Skeletal muscle satellite cell (primary cell): ENCODE results near the gene CDC42SE2.
"Not testable (repeated sequence)": the region's sequence is repeated elsewhere in the genome, so short reads cannot be mapped to it uniquely, and the experiment has no call there.

Source experiments
- H3K27me3 ChIP-seq: 2 replicates; pipeline ENCODE4 v1.7.0; 2013; ENCODE audit warnings: low read length; ENCODE audit not compliant: control insufficient read depth, insufficient read depth
- H3K36me3 ChIP-seq: 2 replicates; pipeline ENCODE4 v1.7.0; 2013; ENCODE audit warnings: mild to moderate bottlenecking, control low read depth, low read length; ENCODE audit not compliant: insufficient read depth
- H3K4me1 ChIP-seq: 2 replicates; pipeline ENCODE4 v1.7.0; 2013; ENCODE audit warnings: low read length; ENCODE audit not compliant: control insufficient read depth, insufficient read depth
- H3K4me2 ChIP-seq: 2 replicates; pipeline ENCODE4 v1.7.0; 2013; ENCODE audit warnings: mild to moderate bottlenecking, low read length
- H3K4me3 ChIP-seq: 2 replicates; pipeline ENCODE4 v1.7.0; 2013; ENCODE audit warnings: low read length
- H3K9ac ChIP-seq: 2 replicates; pipeline ENCODE4 v1.7.0; 2013; ENCODE audit warnings: mild to moderate bottlenecking, low read depth, low read length, moderate library complexity
- H3K9me3 ChIP-seq: replicated peaks from 2 replicates; pipeline ENCODE4 v1.7.0; 2013; ENCODE audit warnings: mild to moderate bottlenecking, control low read depth, low read length

The CDC42SE2 gene

DNA sequence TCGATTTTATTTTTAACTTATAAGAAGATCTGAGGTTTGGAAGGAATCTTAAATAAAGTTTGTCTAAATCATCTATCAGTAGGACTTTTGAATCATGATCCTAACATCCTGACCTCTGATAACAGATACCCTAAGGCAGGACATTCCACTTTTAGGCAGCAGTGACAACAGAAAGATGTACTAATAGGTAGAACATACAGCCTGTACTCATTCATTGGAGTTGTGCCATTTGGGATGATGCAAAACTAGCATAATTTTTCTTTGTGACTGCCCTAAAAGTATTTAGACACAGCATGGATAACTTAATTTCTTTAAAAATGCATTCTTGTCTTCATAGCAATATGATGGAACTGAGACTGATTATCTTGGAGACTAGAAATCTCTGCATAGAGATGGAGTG, 39.7 kb downstream of the CDC42SE2 start:
- no peak overlapping the region for H3K9ac ChIP-seq
- no peak overlapping the region for H3K4me2 ChIP-seq
- H3K4me1 ChIP-seq = peaks cover 2% of the 10 kb centered on the region
- no peaks in the 10 kb centered on the region for H3K36me3 ChIP-seq
- no peak overlapping the region for H3K4me3 ChIP-seq
- no peaks in the 10 kb centered on the region for H3K9me3 ChIP-seq
- H3K27me3 ChIP-seq = no peaks in the 10 kb centered on the region

DNA sequence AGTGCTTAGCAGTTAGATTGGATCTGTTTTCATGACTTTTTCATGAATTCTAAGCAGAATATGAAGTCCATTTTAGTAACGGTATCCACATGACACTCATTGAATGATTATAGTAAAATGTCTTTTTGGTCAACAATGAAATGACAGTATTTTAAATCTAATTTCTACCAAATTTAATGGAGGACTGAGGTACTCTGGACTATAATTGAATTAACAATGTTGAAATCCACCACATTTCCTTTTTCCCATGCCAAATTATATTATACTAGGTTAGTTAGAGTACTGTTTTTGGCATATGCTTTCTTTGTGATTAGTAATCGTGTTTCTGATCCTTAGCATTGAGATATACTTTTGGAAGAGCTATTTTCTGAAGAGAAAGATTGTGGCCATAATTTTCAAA, 40.6 kb downstream of the CDC42SE2 start:
- Histone ChIP-seq H3K27me3 (no peaks in the 10 kb centered on the region), H3K36me3 (no peaks in the 10 kb centered on the region), H3K9me3 (no peaks in the 10 kb centered on the region), H3K9ac (no peak overlapping the region), H3K4me3 (no peak overlapping the region), H3K4me1 (peaks cover 2% of the 10 kb centered on the region), H3K4me2 (no peak overlapping the region)

DNA sequence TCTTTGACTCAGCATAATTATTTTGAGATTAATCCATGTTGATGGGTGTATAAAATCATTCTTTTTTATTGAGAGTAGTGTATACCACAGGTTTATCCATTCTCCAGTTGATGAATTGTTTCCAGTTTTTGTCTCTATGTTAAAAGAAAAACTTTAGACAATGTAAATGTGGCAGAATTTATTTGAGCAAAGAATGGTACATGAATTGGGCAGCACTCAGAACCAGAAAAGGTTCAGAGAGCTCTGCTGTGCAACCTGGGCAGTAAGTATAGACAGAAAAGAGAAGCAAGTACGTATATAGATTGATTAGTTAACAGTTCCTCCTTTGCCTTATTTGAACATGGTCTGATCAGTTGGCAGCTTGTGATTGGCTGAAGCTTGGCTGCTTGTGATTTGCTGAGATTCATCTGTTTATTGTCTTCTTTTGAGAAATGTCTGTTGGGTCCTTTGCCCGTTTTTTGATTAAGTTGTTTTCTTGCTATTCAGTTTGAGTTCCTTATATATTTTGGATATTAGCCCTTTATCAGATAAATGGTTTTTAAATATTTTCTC, 41.4 kb downstream of the CDC42SE2 start:
- no peak overlapping the region for H3K9ac ChIP-seq
- peaks cover 2% of the 10 kb centered on the region for H3K4me1 ChIP-seq
- no peak overlapping the region for H3K4me3 ChIP-seq
- no peaks in the 10 kb centered on the region for H3K9me3 ChIP-seq
- no peak overlapping the region for H3K4me2 ChIP-seq
- no peaks in the 10 kb centered on the region for H3K27me3 ChIP-seq
- H3K36me3 ChIP-seq = no peaks in the 10 kb centered on the region

DNA sequence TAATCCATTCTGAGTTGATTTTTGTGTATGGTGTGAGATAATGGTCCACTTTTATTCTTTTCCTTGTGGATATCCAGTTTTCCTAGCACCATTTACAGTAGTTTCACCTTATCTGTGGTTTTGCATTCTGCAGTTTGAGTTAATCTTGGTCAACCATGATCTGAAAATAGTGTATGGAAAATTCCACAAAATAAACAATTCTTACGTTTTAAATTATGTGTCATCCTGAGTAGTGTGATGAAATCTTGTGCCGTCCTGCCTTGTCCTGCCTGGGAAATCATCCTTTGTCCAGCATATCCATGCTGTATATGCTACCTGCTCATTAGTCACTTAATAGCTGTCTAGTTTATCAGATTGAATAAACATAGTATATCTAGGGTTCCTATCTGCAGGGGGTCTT, 42.1 kb downstream of the CDC42SE2 start:
- no peaks in the 10 kb centered on the region for H3K27me3 ChIP-seq
- H3K4me1 ChIP-seq = peaks cover 2% of the 10 kb centered on the region
- no peaks in the 10 kb centered on the region for H3K36me3 ChIP-seq

DNA sequence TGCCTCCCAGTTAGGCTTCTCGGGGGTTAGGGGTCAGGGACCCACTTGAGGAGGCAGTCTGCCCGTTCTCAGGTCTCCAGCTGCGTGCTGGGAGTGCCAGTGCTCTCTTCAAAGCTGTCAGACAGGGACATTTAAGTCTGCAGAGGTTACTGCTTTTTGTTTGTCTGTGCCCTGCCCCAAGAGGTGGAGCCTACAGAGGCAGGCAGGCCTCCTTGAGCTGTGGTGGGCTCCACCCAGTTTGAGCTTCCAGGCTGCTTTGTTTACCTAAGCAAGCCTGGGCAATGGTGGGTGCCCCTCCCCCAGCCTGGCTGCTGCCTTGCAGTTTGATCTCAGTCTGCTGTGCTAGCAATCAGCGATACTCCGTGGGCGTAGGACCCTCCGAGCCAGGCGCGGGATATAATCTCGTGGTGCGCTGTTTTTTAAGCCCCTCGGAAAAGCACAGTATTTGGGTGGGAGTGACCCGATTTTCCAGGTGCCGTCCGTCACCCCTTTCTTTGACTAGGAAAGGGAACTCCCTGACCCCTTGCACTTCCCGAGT, 48.5 kb downstream of the CDC42SE2 start:
- not testable (repeated sequence) for H3K4me3 ChIP-seq, H3K4me1 ChIP-seq, H3K9ac ChIP-seq, H3K4me2 ChIP-seq, H3K36me3 ChIP-seq, H3K9me3 ChIP-seq, H3K27me3 ChIP-seq

More for the DNA sequence above, 42.1 kb downstream of the CDC42SE2 start:
- no peaks in the 10 kb centered on the region for H3K9me3 ChIP-seq
- no peak overlapping the region for H3K9ac ChIP-seq
- H3K4me2 ChIP-seq = no peak overlapping the region
- no peak overlapping the region for H3K4me3 ChIP-seq

DNA sequence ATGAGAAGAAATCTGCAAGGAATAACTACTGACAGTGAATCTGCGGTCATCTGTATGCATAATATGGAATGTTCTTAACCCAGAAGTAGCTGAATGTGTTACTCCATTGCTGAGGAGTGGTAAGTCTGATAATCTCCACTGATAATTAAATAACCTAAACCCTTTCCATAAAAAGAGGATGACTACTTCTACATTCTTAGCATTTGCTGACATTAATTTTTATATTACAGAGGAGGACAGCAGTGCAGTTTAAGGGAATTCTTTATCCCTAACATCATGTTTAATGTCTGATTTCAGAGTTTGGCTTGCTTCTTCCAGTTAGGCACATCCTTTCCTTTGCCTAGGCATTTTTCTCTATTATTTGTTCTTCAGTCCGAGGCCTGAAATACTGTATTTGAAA, 52.2 kb downstream of the CDC42SE2 start:
- Histone ChIP-seq H3K4me3 (no peak overlapping the region), H3K36me3 (peaks cover 6% of the 10 kb centered on the region), H3K27me3 (no peaks in the 10 kb centered on the region), H3K9me3 (no peaks in the 10 kb centered on the region), H3K4me1 (no peaks in the 10 kb centered on the region), H3K4me2 (no peak overlapping the region), H3K9ac (no peak overlapping the region)

DNA sequence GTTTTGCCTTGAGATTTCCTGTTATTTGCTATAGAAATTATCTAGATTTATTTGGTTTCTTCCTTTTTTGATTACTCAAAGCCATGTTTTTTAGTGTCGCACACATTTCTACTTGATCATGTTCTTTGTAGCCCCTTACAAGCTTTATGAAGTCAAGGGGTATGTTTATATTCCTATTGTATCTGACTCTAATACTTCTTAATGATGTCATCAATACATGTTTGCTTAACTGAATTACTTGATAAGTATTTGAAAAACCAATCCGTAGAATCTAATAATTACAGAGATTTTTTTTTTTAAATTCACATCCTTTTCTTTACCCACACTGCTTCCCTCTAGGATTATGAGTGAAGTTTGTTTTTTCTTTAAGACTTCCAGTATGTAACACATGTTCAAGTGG, 53.0 kb downstream of the CDC42SE2 start:
- Histone ChIP-seq H3K4me3 (no peak overlapping the region), H3K4me1 (no peaks in the 10 kb centered on the region), H3K4me2 (no peak overlapping the region), H3K9me3 (no peaks in the 10 kb centered on the region), H3K36me3 (peaks cover 6% of the 10 kb centered on the region), H3K9ac (no peak overlapping the region), H3K27me3 (no peaks in the 10 kb centered on the region)

DNA sequence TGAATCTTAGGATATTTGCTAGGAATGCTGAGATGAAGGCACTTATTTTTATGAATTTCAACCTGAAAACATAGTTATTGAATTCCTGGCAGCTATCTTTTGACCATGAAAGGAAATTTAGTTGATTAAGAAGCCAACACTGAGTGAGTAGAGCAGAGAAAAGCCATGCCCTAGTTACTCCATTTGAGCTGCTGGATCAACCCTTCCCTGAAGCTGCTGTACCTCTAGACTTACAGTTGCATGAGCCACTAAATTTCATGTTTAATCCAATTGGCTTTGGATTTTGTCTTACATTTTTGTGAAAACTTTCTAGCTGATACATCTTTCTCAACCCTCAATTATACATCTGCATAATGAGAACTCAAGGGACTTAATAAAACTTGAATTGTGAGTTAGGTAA, 54.6 kb downstream of the CDC42SE2 start:
- Histone ChIP-seq H3K36me3 (peaks cover 6% of the 10 kb centered on the region), H3K9me3 (no peaks in the 10 kb centered on the region), H3K27me3 (no peaks in the 10 kb centered on the region), H3K4me3 (no peak overlapping the region), H3K4me1 (peaks cover under 1% of the 10 kb centered on the region), H3K9ac (no peak overlapping the region), H3K4me2 (no peak overlapping the region)

DNA sequence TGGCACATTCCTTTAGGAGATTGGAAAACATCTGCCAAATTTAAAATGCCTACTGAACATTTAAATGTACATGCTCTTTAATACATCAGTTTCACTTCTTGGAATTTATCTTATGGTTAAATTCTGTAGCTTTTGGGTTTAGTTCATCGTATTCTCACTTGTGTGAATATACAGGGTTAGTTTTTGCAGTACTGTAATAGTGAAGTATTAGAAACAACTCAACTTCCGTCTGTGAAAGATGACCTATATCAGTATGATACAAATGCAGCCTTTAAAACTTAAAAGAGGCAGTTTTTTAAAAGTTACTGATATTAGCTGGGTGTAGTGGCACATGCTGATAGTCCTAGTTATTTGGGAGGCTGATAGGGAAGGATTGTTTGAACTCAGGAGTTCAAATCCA, 57.2 kb downstream of the CDC42SE2 start:
- peaks cover 7% of the 10 kb centered on the region for H3K4me1 ChIP-seq
- no peak overlapping the region for H3K4me3 ChIP-seq
- peaks cover 6% of the 10 kb centered on the region for H3K36me3 ChIP-seq
- H3K9me3 ChIP-seq = no peaks in the 10 kb centered on the region
- no peak overlapping the region for H3K9ac ChIP-seq
- no peaks in the 10 kb centered on the region for H3K27me3 ChIP-seq
- no peak overlapping the region for H3K4me2 ChIP-seq

DNA sequence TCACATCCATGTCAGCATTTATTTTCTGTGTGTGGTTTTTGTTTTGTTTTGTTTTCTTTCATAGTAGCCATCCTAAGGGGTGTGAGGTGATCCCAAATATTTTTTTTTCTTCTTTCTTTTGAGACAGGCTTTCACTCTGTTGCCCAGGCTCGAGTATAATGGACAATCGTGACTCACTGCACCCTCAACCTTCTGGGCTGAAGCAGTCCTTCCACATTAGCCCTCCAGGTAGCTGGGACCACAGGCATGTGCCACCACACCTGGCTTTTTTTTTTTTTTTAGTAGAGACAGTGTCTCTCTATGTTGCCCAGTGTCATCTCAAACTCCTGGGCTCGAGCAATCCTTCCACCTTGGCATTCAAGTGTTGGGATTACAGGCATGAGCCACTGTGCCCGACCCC, 59.1 kb downstream of the CDC42SE2 start:
- H3K4me1 ChIP-seq = peaks cover 9% of the 10 kb centered on the region
- peaks cover 6% of the 10 kb centered on the region for H3K36me3 ChIP-seq
- H3K4me2 ChIP-seq = no peak overlapping the region
- H3K4me3 ChIP-seq = no peak overlapping the region
- no peak overlapping the region for H3K9ac ChIP-seq
- no peaks in the 10 kb centered on the region for H3K27me3 ChIP-seq
- H3K9me3 ChIP-seq = no peaks in the 10 kb centered on the region

DNA sequence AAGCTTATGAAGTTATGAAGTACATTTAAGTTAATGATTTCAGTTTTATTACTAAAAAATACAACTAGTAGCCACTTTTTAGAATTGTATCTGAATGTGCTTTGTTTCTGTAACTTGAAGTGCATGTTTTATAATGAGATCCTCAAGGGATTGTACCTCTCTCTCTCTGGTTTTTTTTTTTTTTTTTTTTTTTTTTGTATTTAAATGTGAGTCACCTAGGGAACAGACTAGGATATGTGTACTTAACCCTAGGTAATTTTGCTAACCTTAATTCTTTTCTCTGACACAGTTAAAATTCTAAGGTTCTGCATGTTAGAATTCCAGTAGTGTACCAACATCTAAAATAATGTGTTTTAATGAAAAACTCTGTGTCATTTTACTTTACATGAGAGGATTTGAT, 59.5 kb downstream of the CDC42SE2 start:
- peaks cover 14% of the 10 kb centered on the region for H3K4me1 ChIP-seq
- no peaks in the 10 kb centered on the region for H3K27me3 ChIP-seq
- H3K4me3 ChIP-seq = no peak overlapping the region
- peaks cover 5% of the 10 kb centered on the region for H3K36me3 ChIP-seq
- no peaks in the 10 kb centered on the region for H3K9me3 ChIP-seq
- H3K9ac ChIP-seq = no peak overlapping the region
- no peak overlapping the region for H3K4me2 ChIP-seq

DNA sequence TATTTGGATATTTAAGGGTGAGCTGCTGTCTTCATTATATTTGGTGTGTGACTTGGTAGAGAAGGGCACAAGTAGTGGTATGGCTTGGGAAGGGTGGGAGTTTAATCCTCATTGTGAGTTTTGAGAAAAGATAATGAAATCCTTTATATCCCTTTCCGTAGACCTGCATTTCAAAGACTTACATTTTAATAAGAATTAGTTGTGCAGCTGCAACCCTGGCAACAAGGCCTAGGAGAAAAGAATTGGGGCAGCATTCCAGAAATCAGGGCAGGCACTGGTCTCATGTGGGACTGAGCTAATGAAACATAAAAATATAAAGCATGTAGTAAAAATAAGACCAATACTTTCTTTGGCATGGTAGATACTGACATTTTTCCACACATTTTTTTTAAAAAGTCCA, 60.5 kb downstream of the CDC42SE2 start:
- Histone ChIP-seq H3K9ac (no peak overlapping the region), H3K4me3 (no peak overlapping the region)

More for the DNA sequence above, 60.5 kb downstream of the CDC42SE2 start:
- Histone ChIP-seq H3K9me3 (no peaks in the 10 kb centered on the region), H3K4me2 (no peak overlapping the region), H3K36me3 (no peaks in the 10 kb centered on the region), H3K27me3 (no peaks in the 10 kb centered on the region), H3K4me1 (peaks cover 19% of the 10 kb centered on the region)
